Lower lobe of right lung (tissue), 2 donors: ENCODE data around the gene NCKAP5. TPM values are rescaled to one million over a fixed set of nuclear protein-coding genes. Genes with fewer than 3 reads are reported as not detected.

Experiments
- ATAC-seq, 2 donors: fragments of 200-7000 bp; cut with Tn5 transposase; one replicate each; pipeline ENCODE4 v1.9.1; 2020 to 2022; ENCODE audit warnings: mild to moderate bottlenecking in 2 of 2, moderate library complexity in 2 of 2
- DNase-seq: peaks from one replicate; pipeline ENCODE4 v3.0.0-alpha.2; 2020
- H3K27ac ChIP-seq: fragments of 200-600 bp; one replicate; pipeline ENCODE4 v1.8.0; 2022
- H3K27me3 ChIP-seq: fragments of 200-600 bp; one replicate; pipeline ENCODE4 v1.8.0; 2022; ENCODE audit warnings: low read depth
- H3K36me3 ChIP-seq: fragments of 200-600 bp; one replicate; pipeline ENCODE4 v1.8.0; 2022; ENCODE audit warnings: mild to moderate bottlenecking
- H3K4me1 ChIP-seq: fragments of 200-600 bp; one replicate; pipeline ENCODE4 v1.8.0; 2022
- H3K4me3 ChIP-seq: fragments of 200-600 bp; one replicate; pipeline ENCODE4 v1.8.0; 2022; ENCODE audit warnings: mild to moderate bottlenecking
- H3K9me3 ChIP-seq: fragments of 200-600 bp; one replicate; pipeline ENCODE4 v1.8.0; 2022
- CTCF ChIP-seq: fragments of 200-600 bp; IDR thresholded peaks from one replicate; pipeline ENCODE4 v1.8.0; 2022; ENCODE audit warnings: antibody characterized with exemption, mild to moderate bottlenecking
- intact Hi-C: fragments of 100-400 bp; cut with DNase I; formaldehyde crosslinking; loops from one replicate; pipeline ENCODE4 v1.11.0; 2022
- total RNA-seq: library from RNA; stranded (reverse); fragmentation: NEBNext Ultra II Directional; extraction: Animal tissue kit (Norgen Biotek cat#: 25700); gene quantifications from one replicate; pipeline ENCODE4 v1.2.1, GENCODE V29; 2021
- donor health status: DM: no; HTN: yes; CAD: no; lungs with severe emphysema.

The NCKAP5 gene
- total RNA-seq, 1 donor from 2014 or later: 34.6 TPM

GRCh38 chr2:133574620-133575019, 6.4 kb upstream of the NCKAP5 start:
- intact Hi-C loops: no loop called here

GRCh38 chr2:133574186-133574585, 5.9 kb upstream of the NCKAP5 start:
- H3K27me3 ChIP-seq: no peaks in the 10 kb centered on the region
- H3K9me3 ChIP-seq: no peaks in the 10 kb centered on the region
- no peak overlapping the region for H3K27ac ChIP-seq
- TF ChIP-seq CTCF: no peak
- no peak for ATAC-seq
- peaks cover 2% of the 10 kb centered on the region for H3K4me1 ChIP-seq
- intact Hi-C loops: no loop called here
- no peak for DNase-seq
- no peaks in the 10 kb centered on the region for H3K36me3 ChIP-seq
- H3K4me3 ChIP-seq: no peak overlapping the region

More at GRCh38 chr2:133574620-133575019, 6.4 kb upstream of the NCKAP5 start:
- Histone ChIP-seq H3K9me3 (no peaks in the 10 kb centered on the region), H3K36me3 (no peaks in the 10 kb centered on the region), H3K27me3 (no peaks in the 10 kb centered on the region), H3K4me1 (peaks cover 1% of the 10 kb centered on the region), H3K27ac (no peak overlapping the region), H3K4me3 (no peak overlapping the region)
- ATAC-seq (peak in 1 of 2 donors; percentile 32), DNase-seq (no peak)
- no peak for TF ChIP-seq CTCF

GRCh38 chr2:133573491-133574162, 5.4 kb upstream of the NCKAP5 start:
- DNase-seq: no peak
- no peak for TF ChIP-seq CTCF
- intact Hi-C loops: no loop called here
- Histone ChIP-seq H3K36me3 (no peaks in the 10 kb centered on the region), H3K27me3 (no peaks in the 10 kb centered on the region), H3K9me3 (no peaks in the 10 kb centered on the region), H3K27ac (no peak overlapping the region), H3K4me1 (peaks cover 7% of the 10 kb centered on the region), H3K4me3 (no peak overlapping the region)
- no peak for ATAC-seq

GRCh38 chr2:133571249-133571648, 3.0 kb upstream of the NCKAP5 start:
- H3K9me3 ChIP-seq: no peaks in the 10 kb centered on the region
- ATAC-seq (no peak), DNase-seq (no peak)
- no peak overlapping the region for H3K4me3 ChIP-seq
- intact Hi-C loops: no loop called here
- H3K36me3 ChIP-seq: no peaks in the 10 kb centered on the region
- no peaks in the 10 kb centered on the region for H3K27me3 ChIP-seq
- H3K4me1 ChIP-seq: peaks cover 22% of the 10 kb centered on the region
- TF ChIP-seq CTCF: no peak
- H3K27ac ChIP-seq: no peak overlapping the region

GRCh38 chr2:133570542-133570941, 2.3 kb upstream of the NCKAP5 start:
- no peak overlapping the region for H3K4me3 ChIP-seq
- no peak for ATAC-seq
- no peak for TF ChIP-seq CTCF
- H3K27me3 ChIP-seq: no peaks in the 10 kb centered on the region
- H3K27ac ChIP-seq: no peak overlapping the region
- no peaks in the 10 kb centered on the region for H3K9me3 ChIP-seq
- intact Hi-C loops: no loop called here
- no peak for DNase-seq
- peaks cover 22% of the 10 kb centered on the region for H3K4me1 ChIP-seq
- no peaks in the 10 kb centered on the region for H3K36me3 ChIP-seq
